Gastroesophageal sphincter (tissue), 4 donors: ENCODE data around the gene HDDC3. TPM values are rescaled to one million over a fixed set of nuclear protein-coding genes. Genes with fewer than 3 reads are reported as not detected.
A peak's percentile ranks its signal among the peaks of the same experiment; 100 is the strongest.

Experiments
- ATAC-seq: fragments of 150-250 bp; one replicate; pipeline ENCODE4 v1.9.1; 2016; ENCODE audit warnings: mild to moderate bottlenecking, moderate library complexity
- H3K27ac ChIP-seq, 4 donors: fragments of 200-600 bp; sonication (generic) in 3 of 4; 1 replicate in 3 of 4; 2 replicates in 1 of 4; pipeline ENCODE4 v1.5.1; 2016 to 2019
- H3K27me3 ChIP-seq: fragments of 200-600 bp; sonication (generic); one replicate; pipeline ENCODE4 v1.5.1; 2019
- H3K36me3 ChIP-seq, 2 donors: fragments of 200-600 bp; sonication (generic); one replicate each; pipeline ENCODE4 v1.5.1; 2019; ENCODE audit warnings: control low read depth in 1 of 2
- H3K4me1 ChIP-seq, 3 donors: fragments of 200-600 bp; sonication (generic); 1 replicate in 2 of 3; 2 replicates in 1 of 3; pipeline ENCODE4 v1.5.1; 2016 to 2019; ENCODE audit warnings: control low read depth in 2 of 3
- H3K4me3 ChIP-seq, 2 donors: fragments of 200-600 bp; sonication (generic); one replicate each; pipeline ENCODE4 v1.5.1; 2019; ENCODE audit warnings: mild to moderate bottlenecking in 1 of 2, moderate library complexity in 1 of 2
- H3K9me3 ChIP-seq, 3 donors: fragments of 200-600 bp; sonication (generic); one replicate each; pipeline ENCODE4 v1.5.1; 2017 to 2019; ENCODE audit warnings: control low read depth in 2 of 3
- CTCF ChIP-seq, 4 experiments: fragments of 200-600 bp in 2 of 4; fragments of 450-650 bp in 2 of 4; sonication (generic) in 1 of 4; IDR thresholded peaks; one replicate each; pipeline ENCODE4 v1.5.1; 2017 to 2019; ENCODE audit warnings: antibody characterized with exemption in 4 of 4, mild to moderate bottlenecking in 2 of 4, moderate library complexity in 2 of 4
- EP300 ChIP-seq: sonication (generic); formaldehyde crosslinking; IDR thresholded peaks from one replicate; pipeline ENCODE4 v1.6.1; 2017; ENCODE audit warnings: antibody characterized with exemption, mild to moderate bottlenecking
- POLR2A ChIP-seq, 2 donors: fragments of 450-650 bp; IDR thresholded peaks; one replicate each; pipeline ENCODE4 v1.6.1; 2017; ENCODE audit warnings: antibody characterized with exemption in 2 of 2, mild to moderate bottlenecking in 2 of 2, moderate library complexity in 1 of 2
- POLR2AphosphoS5 ChIP-seq: sonication (generic); formaldehyde crosslinking; IDR thresholded peaks from one replicate; pipeline ENCODE4 v1.6.1; 2017; ENCODE audit warnings: antibody characterized with exemption
- WGBS, 2 donors: methylation state at CpG; one replicate each; pipeline ENCODE4 v1.1.5; 2018; ENCODE audit warnings: low coverage in 1 of 2; 5-methylcytosine and 5-hydroxymethylcytosine counted together
- total RNA-seq, 4 donors: library from RNA; depleted of rRNA; stranded (reverse); fragments of >200 nt; gene quantifications; one replicate each; pipeline ENCODE4 v1.1.0, GENCODE V29; 2016

HDDC3 gene
- total RNA-seq, 4 donors from 2014 or later = 5.9 to 17.1 (median 8.3) TPM

GRCh38 chr15:90907051-90907660 is 25.2 kb downstream of the HDDC3 start:
- Histone ChIP-seq H3K27me3 (no peaks in the 10 kb centered on the region), H3K4me3 (no peak overlapping the region), H3K9me3 (no peaks in the 10 kb centered on the region), H3K4me1 (peaks cover 0 to 59% (median 8%) of the 10 kb centered on the region in 3 donors), H3K36me3 (peaks cover 0 to 75% of the 10 kb centered on the region in 2 donors), H3K27ac (peak overlapping the region in 2 of 4 donors; percentile 15 to 44)
- WGBS, 2 donors = no CpG with 5 or more reads among the region's 15 CpGs
- TF ChIP-seq EP300 (no peak), CTCF (IDR thresholded peaks at IDR 0.05) (no peak), POLR2AphosphoS5 (no peak), POLR2A (IDR thresholded peaks at IDR 0.05) (no peak)
- no peak for ATAC-seq

GRCh38 chr15:90906181-90906849 is 26.0 kb downstream of the HDDC3 start:
- WGBS, 2 donors = 91 to 93% methylated on average over 2 to 5 of the region's 11 CpGs
- no peak for TF ChIP-seq POLR2AphosphoS5
- no peak for TF ChIP-seq POLR2A (IDR thresholded peaks at IDR 0.05)
- TF ChIP-seq EP300 = no peak
- no peak for TF ChIP-seq CTCF (IDR thresholded peaks at IDR 0.05)
- Histone ChIP-seq H3K27me3 (no peaks in the 10 kb centered on the region), H3K27ac (no peak overlapping the region), H3K36me3 (peaks cover 0 to 66% of the 10 kb centered on the region in 2 donors), H3K9me3 (no peaks in the 10 kb centered on the region), H3K4me3 (no peak overlapping the region), H3K4me1 (peaks cover 0 to 67% (median 8%) of the 10 kb centered on the region in 3 donors)
- ATAC-seq = no peak

- Histone ChIP-seq H3K9me3 (no peaks in the 10 kb centered on the region), H3K27me3 (no peaks in the 10 kb centered on the region), H3K4me3 (no peak overlapping the region), H3K36me3 (peaks cover 0 to 59% of the 10 kb centered on the region in 2 donors), H3K27ac (no peak overlapping the region), H3K4me1 (peaks cover 0 to 69% (median 8%) of the 10 kb centered on the region in 3 donors)
- ATAC-seq = no peak
- 83% methylated on average over 3 of the region's 28 CpGs; no CpG with 5 or more reads in 1 of the 2 donors for WGBS, 2 donors
- TF ChIP-seq POLR2AphosphoS5 (no peak), CTCF (IDR thresholded peaks at IDR 0.05) (no peak), EP300 (no peak), POLR2A (IDR thresholded peaks at IDR 0.05) (no peak)
Observed at GRCh38 chr15:90905306-90906180, 26.8 kb downstream of the HDDC3 start.

- Histone ChIP-seq H3K36me3 (peaks cover 0 to 51% of the 10 kb centered on the region in 2 donors), H3K27me3 (no peaks in the 10 kb centered on the region), H3K27ac (no peak overlapping the region), H3K9me3 (no peaks in the 10 kb centered on the region), H3K4me1 (peaks cover 0 to 69% (median 8%) of the 10 kb centered on the region in 3 donors), H3K4me3 (no peak overlapping the region)
- ATAC-seq = no peak
- no peak for TF ChIP-seq POLR2A (IDR thresholded peaks at IDR 0.05)
- TF ChIP-seq EP300 = no peak
- WGBS, 2 donors = 79 to 80% methylated on average over 1 to 5 of the region's 9 CpGs
Observed at GRCh38 chr15:90904746-90905145, 27.6 kb downstream of the HDDC3 start.
